GM12872 (cell line): ENCODE data around the gene ZNF780A.

Experiments
- TF ChIP-seq, protein P1 (sequence below): IDR thresholded peaks from 3 replicates; pipeline ENCODE4 v1.5.1; 2011; ENCODE audit warnings: low read depth, mild to moderate bottlenecking, low read length, moderate library complexity; ENCODE audit not compliant: insufficient read depth

Gene ZNF780A

DNA sequence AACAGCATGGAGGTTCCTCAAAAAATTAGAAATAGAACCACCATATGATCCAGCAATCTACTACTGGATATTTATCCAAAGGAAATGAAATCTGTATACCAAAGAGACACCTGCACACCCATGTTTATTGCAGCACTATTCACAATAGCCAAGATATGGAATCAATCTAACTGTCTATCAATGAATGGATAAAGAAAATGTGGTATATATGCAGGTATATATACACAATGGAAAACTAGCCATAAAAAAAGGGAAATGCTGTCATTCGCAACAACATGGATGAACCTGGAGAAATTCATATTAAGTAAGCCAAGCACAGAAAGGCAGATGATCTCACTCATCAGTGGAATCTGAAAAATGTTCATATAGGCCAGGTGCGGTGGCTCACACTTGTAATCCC is 37.3 kb downstream of the ZNF780A start:
- TF ChIP-seq, protein P1, sequence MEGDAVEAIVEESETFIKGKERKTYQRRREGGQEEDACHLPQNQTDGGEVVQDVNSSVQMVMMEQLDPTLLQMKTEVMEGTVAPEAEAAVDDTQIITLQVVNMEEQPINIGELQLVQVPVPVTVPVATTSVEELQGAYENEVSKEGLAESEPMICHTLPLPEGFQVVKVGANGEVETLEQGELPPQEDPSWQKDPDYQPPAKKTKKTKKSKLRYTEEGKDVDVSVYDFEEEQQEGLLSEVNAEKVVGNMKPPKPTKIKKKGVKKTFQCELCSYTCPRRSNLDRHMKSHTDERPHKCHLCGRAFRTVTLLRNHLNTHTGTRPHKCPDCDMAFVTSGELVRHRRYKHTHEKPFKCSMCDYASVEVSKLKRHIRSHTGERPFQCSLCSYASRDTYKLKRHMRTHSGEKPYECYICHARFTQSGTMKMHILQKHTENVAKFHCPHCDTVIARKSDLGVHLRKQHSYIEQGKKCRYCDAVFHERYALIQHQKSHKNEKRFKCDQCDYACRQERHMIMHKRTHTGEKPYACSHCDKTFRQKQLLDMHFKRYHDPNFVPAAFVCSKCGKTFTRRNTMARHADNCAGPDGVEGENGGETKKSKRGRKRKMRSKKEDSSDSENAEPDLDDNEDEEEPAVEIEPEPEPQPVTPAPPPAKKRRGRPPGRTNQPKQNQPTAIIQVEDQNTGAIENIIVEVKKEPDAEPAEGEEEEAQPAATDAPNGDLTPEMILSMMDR: no peak

DNA sequence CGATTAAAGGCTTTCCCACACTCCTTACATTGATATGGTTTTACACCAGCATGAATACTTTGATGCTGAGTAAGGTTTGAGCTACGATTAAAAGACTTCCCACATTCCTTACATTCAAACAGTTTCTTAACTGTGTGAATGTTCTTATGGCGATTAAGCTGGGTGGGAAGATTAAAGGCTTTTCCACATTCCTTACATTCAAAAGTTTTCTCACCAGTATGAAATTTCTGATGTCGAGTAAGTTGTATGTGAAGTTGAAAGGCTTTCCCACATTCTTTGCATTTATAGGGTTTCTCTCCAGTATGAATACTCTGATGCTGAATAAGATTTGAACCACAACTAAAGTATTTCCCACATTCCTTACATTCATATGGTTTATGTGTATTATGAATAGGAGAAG is 54.7 kb downstream of the ZNF780A start:
- TF ChIP-seq, protein P1: no peak

DNA sequence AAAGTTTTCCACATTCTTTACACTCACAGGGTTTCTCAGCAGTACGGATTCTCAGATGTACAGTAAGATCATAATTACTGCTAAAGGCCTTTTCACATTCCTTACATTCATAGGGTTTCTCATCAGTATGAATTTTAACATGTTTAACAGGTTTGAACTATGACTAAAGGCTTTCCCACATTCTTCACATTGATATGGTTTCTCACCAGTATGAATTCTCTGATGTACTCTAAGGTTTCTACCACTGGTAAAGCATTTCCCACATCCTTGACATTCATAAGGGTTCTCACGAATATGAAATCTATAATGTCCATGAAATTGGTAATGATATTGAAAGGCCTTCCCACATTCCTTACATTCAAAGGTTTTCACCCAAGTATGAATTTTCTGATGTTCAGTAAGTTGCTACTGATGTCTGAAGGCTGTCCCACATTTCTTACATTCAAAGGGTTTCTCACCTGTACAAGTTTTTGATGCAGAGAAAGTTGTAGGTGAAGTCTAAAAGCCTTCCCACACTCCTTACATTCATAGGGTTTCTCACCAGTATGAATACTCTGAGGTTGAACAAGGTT is 56.7 kb downstream of the ZNF780A start:
- TF ChIP-seq, protein P1: no peak

DNA sequence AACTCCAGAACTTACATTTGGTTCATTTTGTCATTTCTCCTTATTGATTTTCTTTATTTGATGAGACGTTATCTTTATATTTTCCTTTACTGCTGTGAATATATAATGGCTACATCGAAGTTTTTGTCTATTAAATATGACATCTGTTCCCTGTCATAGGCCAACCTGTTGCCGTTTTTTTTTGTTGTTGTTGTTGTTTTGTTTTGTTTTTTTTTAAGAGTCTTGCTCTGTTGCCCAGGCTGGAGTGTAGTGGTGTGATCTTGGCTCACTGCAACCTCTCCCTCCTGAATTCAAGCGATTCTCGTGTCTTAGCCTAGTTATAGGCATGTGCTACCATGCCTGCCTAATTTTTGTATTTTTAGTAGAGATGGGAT is 64.2 kb downstream of the ZNF780A start:
- TF ChIP-seq, protein P1: no peak

DNA sequence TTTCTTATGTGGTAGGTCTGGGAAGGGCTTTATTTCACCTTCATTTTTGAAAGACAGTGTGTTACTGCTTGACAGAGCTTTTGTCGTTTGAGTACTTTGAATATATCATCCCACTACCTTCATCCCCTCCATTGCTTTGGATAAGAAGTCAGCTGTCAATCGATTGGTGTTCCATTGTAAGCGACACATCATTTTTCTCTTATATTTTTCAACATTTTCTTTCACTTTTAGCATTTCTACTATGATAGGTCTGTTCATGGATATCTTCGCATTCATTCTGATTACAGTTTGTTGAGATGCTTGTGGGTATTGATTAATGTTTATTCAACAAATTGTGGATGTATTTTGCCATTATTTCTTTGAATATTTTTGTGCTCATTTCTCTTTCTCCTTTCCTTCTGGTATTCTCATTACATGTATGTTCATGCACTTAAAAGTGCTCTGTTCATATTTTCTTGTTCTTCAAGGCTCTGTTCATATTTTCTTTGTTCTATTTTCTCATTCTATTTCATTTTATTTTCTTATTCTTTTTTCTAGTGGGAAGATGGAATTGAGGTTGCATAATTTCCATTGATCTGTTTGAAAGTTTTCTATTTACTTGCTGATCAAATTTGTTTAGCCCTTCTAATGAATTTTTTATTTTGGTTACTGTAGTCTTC is 64.7 kb downstream of the ZNF780A start:
- TF ChIP-seq, protein P1: no peak

DNA sequence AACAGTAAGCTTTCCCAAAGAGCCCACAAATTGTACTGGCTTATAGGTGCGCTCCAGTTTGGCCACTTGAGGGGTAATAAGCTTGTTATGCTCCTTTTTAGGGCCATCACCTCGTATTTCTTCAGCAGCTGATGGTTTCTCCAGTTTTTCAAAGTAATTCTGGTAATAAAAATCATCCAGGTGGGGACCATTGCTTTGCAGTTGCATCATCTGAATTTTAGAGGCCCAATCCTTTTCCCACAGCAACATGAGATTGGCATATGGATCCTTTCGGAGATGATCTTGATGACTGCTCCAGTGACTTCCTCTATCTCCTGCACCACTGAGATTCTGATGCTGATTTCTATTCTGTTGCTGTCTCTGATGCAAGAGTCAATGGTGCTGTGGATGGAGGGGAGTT is 66.8 kb downstream of the ZNF780A start:
- TF ChIP-seq, protein P1: no peak
